Endothelial cell of umbilical vein (primary cell): ENCODE data around the gene IFNA2.

Experiments
- EZH2 ChIP-seq: IDR thresholded peaks from 2 replicates; pipeline ENCODE4 v1.6.1; 2012; ENCODE audit warnings: borderline replicate concordance, low read depth, mild to moderate bottlenecking, moderate library complexity, low read length, inconsistent platforms; ENCODE audit not compliant: severe bottlenecking
- JUN ChIP-seq: IDR thresholded peaks from 2 replicates; pipeline ENCODE4 v1.6.1; 2011; ENCODE audit warnings: borderline replicate concordance, low read depth; ENCODE audit not compliant: insufficient read length, insufficient read depth
- MYC ChIP-seq: IDR thresholded peaks from one replicate; pipeline ENCODE4 v1.6.1; 2011; ENCODE audit warnings: mild to moderate bottlenecking, low read depth, low read length
- POLR2A ChIP-seq: IDR thresholded peaks from 2 replicates; pipeline ENCODE4 v1.6.1; 2012; ENCODE audit warnings: low read depth, mild to moderate bottlenecking, control low read depth, low read length
- POLR2AphosphoS5 ChIP-seq: IDR thresholded peaks from 2 replicates; pipeline ENCODE4 v1.6.1; 2012; ENCODE audit warnings: low read depth, mild to moderate bottlenecking, control low read depth, low read length, moderate library complexity; ENCODE audit not compliant: insufficient read depth
- TF ChIP-seq, protein P1 (sequence below), 2 donors: IDR thresholded peaks; 1 replicate in 1 of 2; 2 replicates in 1 of 2; pipeline ENCODE4 v1.5.1; 2011; ENCODE audit warnings: low read length in 2 of 2, mild to moderate bottlenecking in 2 of 2, moderate library complexity in 2 of 2, control low read depth in 1 of 2, inconsistent platforms in 1 of 2, low read depth in 1 of 2; ENCODE audit not compliant: insufficient read depth in 1 of 2; ENCODE audit errors: extremely low read depth in 1 of 2
- TF ChIP-seq, protein P2 (sequence below): IDR thresholded peaks from 2 replicates; pipeline ENCODE4 v1.6.1; 2011; ENCODE audit not compliant: insufficient read depth, insufficient read length

DNA sequence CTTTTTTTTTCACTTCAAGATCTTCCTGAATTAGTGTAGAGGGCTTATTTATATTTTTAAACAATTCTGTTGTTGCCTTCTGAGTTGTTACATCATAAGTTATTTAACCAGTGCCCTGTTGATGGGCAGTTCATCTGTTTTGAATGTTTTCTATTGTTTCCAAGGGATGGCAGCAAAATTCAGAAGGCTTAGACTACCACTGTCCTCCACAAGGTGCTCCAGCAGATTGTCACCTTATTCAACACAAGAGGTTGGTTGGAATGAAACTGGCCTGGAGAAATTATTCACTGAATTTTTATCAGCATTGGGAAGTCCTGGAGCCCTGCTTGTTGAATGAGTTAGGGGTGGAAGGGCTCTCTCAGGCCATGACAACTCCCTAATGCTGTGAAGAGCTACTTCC is 48.7 kb downstream of the IFNA2 start:
- TF ChIP-seq POLR2A (no peak), MYC (no peak), EZH2 (no peak), POLR2AphosphoS5 (no peak), JUN (no peak)
- TF ChIP-seq, protein P1, sequence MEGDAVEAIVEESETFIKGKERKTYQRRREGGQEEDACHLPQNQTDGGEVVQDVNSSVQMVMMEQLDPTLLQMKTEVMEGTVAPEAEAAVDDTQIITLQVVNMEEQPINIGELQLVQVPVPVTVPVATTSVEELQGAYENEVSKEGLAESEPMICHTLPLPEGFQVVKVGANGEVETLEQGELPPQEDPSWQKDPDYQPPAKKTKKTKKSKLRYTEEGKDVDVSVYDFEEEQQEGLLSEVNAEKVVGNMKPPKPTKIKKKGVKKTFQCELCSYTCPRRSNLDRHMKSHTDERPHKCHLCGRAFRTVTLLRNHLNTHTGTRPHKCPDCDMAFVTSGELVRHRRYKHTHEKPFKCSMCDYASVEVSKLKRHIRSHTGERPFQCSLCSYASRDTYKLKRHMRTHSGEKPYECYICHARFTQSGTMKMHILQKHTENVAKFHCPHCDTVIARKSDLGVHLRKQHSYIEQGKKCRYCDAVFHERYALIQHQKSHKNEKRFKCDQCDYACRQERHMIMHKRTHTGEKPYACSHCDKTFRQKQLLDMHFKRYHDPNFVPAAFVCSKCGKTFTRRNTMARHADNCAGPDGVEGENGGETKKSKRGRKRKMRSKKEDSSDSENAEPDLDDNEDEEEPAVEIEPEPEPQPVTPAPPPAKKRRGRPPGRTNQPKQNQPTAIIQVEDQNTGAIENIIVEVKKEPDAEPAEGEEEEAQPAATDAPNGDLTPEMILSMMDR (IDR thresholded peaks at IDR 0.05; ENCODE audit: extremely low read depth in 1 of 2, insufficient read depth in 1 of 2, low read depth in 1 of 2, low read length in 2 of 2): no peak
- TF ChIP-seq, protein P2, sequence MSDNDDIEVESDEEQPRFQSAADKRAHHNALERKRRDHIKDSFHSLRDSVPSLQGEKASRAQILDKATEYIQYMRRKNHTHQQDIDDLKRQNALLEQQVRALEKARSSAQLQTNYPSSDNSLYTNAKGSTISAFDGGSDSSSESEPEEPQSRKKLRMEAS: no peak
